ENCODE measurements around the gene ANKRD49. TPM values are rescaled to one million over a fixed set of nuclear protein-coding genes. Genes with fewer than 3 reads are reported as not detected.

ANKRD49 gene
- total and polyA plus RNA-seq, 2 of the 4 experiments (the other 2 are of a cell fraction): 7.2 to 10.4 TPM

- Histone ChIP-seq H3K4me3 (ENCODE audit: insufficient read depth, low read depth, low read length) (no peak overlapping the region), H2AFZ (replicated peaks; ENCODE audit: low read length, poor library complexity) (no peak overlapping the region), H4K5ac (ENCODE audit: low read depth, low read length) (no peak overlapping the region), H3K4me2 (ENCODE audit: low read depth, low read length) (no peak overlapping the region), H3K9ac (ENCODE audit: low read depth, low read length) (no peak overlapping the region), H2BK15ac (ENCODE audit: low read depth, low read length) (no peak overlapping the region), H3K56ac (ENCODE audit: extremely low read depth, insufficient read depth, low read length) (no peak overlapping the region), H3K36me3 (ENCODE audit: control insufficient read depth, insufficient read depth, low read length) (peaks cover 2% of the 10 kb centered on the region; the same call in 1 of the 2 replicates), H3K27me3 (ENCODE audit: control insufficient read depth, insufficient read depth, low read length) (no peaks in the 10 kb centered on the region), H2AK5ac (ENCODE audit: low read depth, low read length) (no peak overlapping the region), H4K91ac (ENCODE audit: insufficient read depth, low read depth, low read length) (no peak overlapping the region), H3K9me1 (ENCODE audit: insufficient read depth, low read length) (peaks cover 11% of the 10 kb centered on the region), H2BK5ac (ENCODE audit: low read depth, low read length, poor library complexity, severe bottlenecking) (no peak overlapping the region), H3K14ac (replicated peaks; ENCODE audit: low read depth, low read length) (no peak overlapping the region), H3K27ac (ENCODE audit: insufficient read depth, low read length) (no peak overlapping the region), H3K23ac (ENCODE audit: low read depth, low read length) (no peak overlapping the region), H2BK120ac (ENCODE audit: low read depth, low read length) (no peak overlapping the region), H3K4ac (ENCODE audit: low read depth, low read length) (no peak overlapping the region), H3K9me3 (ENCODE audit: control insufficient read depth, insufficient read depth, low read length) (no peaks in the 10 kb centered on the region), H2BK20ac (ENCODE audit: low read depth, low read length) (no peak overlapping the region), H3K18ac (ENCODE audit: low read depth, low read length) (no peak overlapping the region), H3K79me1 (ENCODE audit: low read depth in 1 of 2, low read length in 2 of 2) (peaks cover 14 to 41% of the 10 kb centered on the region in 2 experiments), H4K20me1 (ENCODE audit: insufficient read depth, low read length) (peaks cover 10% of the 10 kb centered on the region; the same call in 1 of the 2 replicates), H3K4me1 (ENCODE audit: control insufficient read depth, insufficient read depth, low read length) (peaks cover 7% of the 10 kb centered on the region), H2AK9ac (replicated peaks; ENCODE audit: low read depth, low read length, poor library complexity) (no peak overlapping the region), H4K8ac (ENCODE audit: low read depth in 2 of 2, low read length in 2 of 2) (no peak overlapping the region)
- ChIA-PET POLR2A (ENCODE audit: unreplicated experiment) (no interaction called here), CTCF (no interaction called here)
- in situ Hi-C loops (cut with MboI; ENCODE audit: low sequenced_read_pairs) (no loop called here), intact Hi-C loops (cut with micrococcal nuclease) (no loop called here), dilution Hi-C loops (cut with HindIII; ENCODE audit: low sequenced_read_pairs, unreplicated experiment) (no loop called here)
- DNase-seq (no peak), ATAC-seq (ENCODE audit: low read depth) (no peak)
- WGBS, 2 experiments (ENCODE audit: extremely low coverage in 2 of 2, insufficient read length in 1 of 2): 100% methylated on average over 1 of the region's 5 CpGs; no CpG with 5 or more reads in 1 of the 2 experiments
- no TSS peak for BruUV-seq (replicated peaks)
- TF ChIP-seq ELK1 (IDR thresholded peaks at IDR 0.05; ENCODE audit: borderline replicate concordance, low read depth, low read length) (no peak), MAFK (IDR thresholded peaks at IDR 0.05; ENCODE audit: low read depth, low read length) (no peak), RAD21 (IDR thresholded peaks at IDR 0.05; ENCODE audit: low read length) (no peak), CHD1 (IDR thresholded peaks at IDR 0.05; ENCODE audit: low read depth, low read length) (no peak), NFE2L2 (IDR thresholded peaks at IDR 0.05; ENCODE audit: low read depth, low read length) (no peak), RFX5 (IDR thresholded peaks at IDR 0.05; ENCODE audit: low read depth, low read length) (no peak), BHLHE40 (IDR thresholded peaks at IDR 0.05; ENCODE audit: low read depth, low read length) (no peak)
Observed at GRCh38 chr11:94549146-94549545, 55.4 kb downstream of the ANKRD49 start.

Small RNA genes within 50 kb of the gene (microRNA-seq; reads per million reads assigned to microRNA genes)
- gene MIR548L (ENCODE audit: insufficient read depth in 1 of 2, insufficient read length in 1 of 2, unreplicated experiment in 1 of 2): 10.6 to 19.6 reads per million in 2 experiments

Small RNA genes within 50 kb of the gene (small RNA-seq; reads per million reads assigned to genes)
- 0 to 7.8 (median 3.5) reads per million in 5 experiments for gene MIR548L

Other genes starting within 250 kb of the ANKRD49 start
- gene IZUMO1R, start 189.4 kb upstream of the ANKRD49 start, total RNA-seq (2012; rRNA removed): not detected in 2 replicates
- not detected in 2 replicates for gene IZUMO1R, start 189.4 kb upstream of the ANKRD49 start, polyA plus RNA-seq (2012; rRNA removed)
- under 0.01 TPM in 2 replicates for gene GPR83, start 92.6 kb upstream of the ANKRD49 start, total RNA-seq (2012; rRNA removed)
- 0.03 and 0.07 TPM in 2 replicates for gene GPR83, start 92.6 kb upstream of the ANKRD49 start, polyA plus RNA-seq (2012; rRNA removed)
- 15.6 and 22.2 TPM in 2 replicates for gene MRE11, start 140 bp upstream of the ANKRD49 start, total RNA-seq (2012; rRNA removed)
- 7.6 and 9.0 TPM in 2 replicates for gene MRE11, start 140 bp upstream of the ANKRD49 start, polyA plus RNA-seq (2012; rRNA removed)
- not detected in 2 replicates for gene C11orf97, start 18.5 kb downstream of the ANKRD49 start, total RNA-seq (2012; rRNA removed)
- not detected in 2 replicates for gene C11orf97, start 18.5 kb downstream of the ANKRD49 start, polyA plus RNA-seq (2012; rRNA removed)
- 2.2 and 3.1 TPM in 2 replicates for gene FUT4, start 49.9 kb downstream of the ANKRD49 start, total RNA-seq (2012; rRNA removed)
- 2.4 TPM in 2 replicates for gene FUT4, start 49.9 kb downstream of the ANKRD49 start, polyA plus RNA-seq (2012; rRNA removed)
- 0.56 and 0.72 TPM in 2 replicates for gene PIWIL4, start 73.4 kb downstream of the ANKRD49 start, total RNA-seq (2012; rRNA removed)
- 1.1 and 1.3 TPM in 2 replicates for gene PIWIL4, start 73.4 kb downstream of the ANKRD49 start, polyA plus RNA-seq (2012; rRNA removed)

Measured in IMR-90 (cell line).